ENCODE measurements around the gene TBC1D22B. TPM values are rescaled to one million over a fixed set of nuclear protein-coding genes. Genes with fewer than 3 reads are reported as not detected.

TBC1D22B gene
- total RNA-seq, 4 donors from 2014 or later, result 14.8 to 19.6 (median 17.6) TPM

- no peak for DNase-seq (ENCODE audit: low spot score in 2 of 2)
- intact Hi-C loops (cut with DNase I; ENCODE audit: low total_unique reads), result no loop called here
- 95 to 97% methylated on average over 2 of the region's 2 CpGs for WGBS, 2 donors
- no peak overlapping the region for H3K4me3 ChIP-seq (ENCODE audit: low read depth, poor library complexity, severe bottlenecking)
- TF ChIP-seq CTCF (IDR thresholded peaks at IDR 0.05) (no peak), POLR2A (IDR thresholded peaks at IDR 0.05) (no peak)
Measured at GRCh38 chr6:37311741-37312473, 54.3 kb downstream of the TBC1D22B start.

- no peak overlapping the region for H3K4me3 ChIP-seq (ENCODE audit: low read depth, poor library complexity, severe bottlenecking)
- WGBS, 2 donors, result 91 to 92% methylated on average over 13 of the region's 13 CpGs
- intact Hi-C loops (cut with DNase I; ENCODE audit: low total_unique reads), result no loop called here
- TF ChIP-seq CTCF (IDR thresholded peaks at IDR 0.05), result no peak
- TF ChIP-seq POLR2A (IDR thresholded peaks at IDR 0.05), result no peak
- no peak for DNase-seq (ENCODE audit: low spot score in 2 of 2)
Measured at GRCh38 chr6:37313723-37314486, 56.3 kb downstream of the TBC1D22B start.

GRCh38 chr6:37314487-37315156, 57.0 kb downstream of the TBC1D22B start:
- no peak for TF ChIP-seq POLR2A (IDR thresholded peaks at IDR 0.05)
- TF ChIP-seq CTCF (IDR thresholded peaks at IDR 0.05), result no peak
- 68 to 73% methylated on average over 6 of the region's 6 CpGs for WGBS, 2 donors
- no peak for DNase-seq (ENCODE audit: low spot score in 2 of 2)
- no peak overlapping the region for H3K4me3 ChIP-seq (ENCODE audit: low read depth, poor library complexity, severe bottlenecking)
- intact Hi-C loops (cut with DNase I; ENCODE audit: low total_unique reads), result no loop called here

DNA sequence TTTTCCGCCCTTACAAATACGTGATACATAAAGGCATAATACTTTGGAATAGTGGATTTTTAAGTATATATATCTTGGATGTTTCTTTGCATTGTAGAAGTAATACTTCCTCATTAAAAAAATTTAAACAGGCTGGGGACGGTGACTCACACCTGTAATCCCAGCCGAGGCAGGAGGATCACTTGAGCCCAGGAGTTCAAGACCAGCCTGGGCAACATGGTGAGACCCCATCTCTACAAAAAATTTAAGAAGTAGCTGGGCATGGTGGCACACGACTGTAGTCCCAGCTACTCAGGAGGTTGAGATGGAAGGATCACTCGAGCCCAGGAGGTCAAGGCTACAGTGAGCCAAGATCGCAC, 57.6 kb downstream of the TBC1D22B start:
- DNase-seq (ENCODE audit: low spot score in 2 of 2), result no peak
- WGBS, 2 donors, result 85 to 87% methylated on average over 7 of the region's 7 CpGs
- no peak for TF ChIP-seq CTCF (IDR thresholded peaks at IDR 0.05)
- TF ChIP-seq POLR2A (IDR thresholded peaks at IDR 0.05), result no peak
- intact Hi-C loops (cut with DNase I; ENCODE audit: low total_unique reads), result no loop called here
- H3K4me3 ChIP-seq (ENCODE audit: low read depth, poor library complexity, severe bottlenecking), result no peak overlapping the region

- DNase-seq (ENCODE audit: low spot score in 2 of 2), result no peak
- TF ChIP-seq POLR2A (IDR thresholded peaks at IDR 0.05) (no peak), CTCF (IDR thresholded peaks at IDR 0.05) (no peak)
- intact Hi-C loops (cut with DNase I; ENCODE audit: low total_unique reads), result no loop called here
- no peak overlapping the region for H3K4me3 ChIP-seq (ENCODE audit: low read depth, poor library complexity, severe bottlenecking)
- WGBS, 2 donors, result 93 to 95% methylated on average over 6 to 7 of the region's 7 CpGs
Measured at GRCh38 chr6:37316071-37316470, 58.5 kb downstream of the TBC1D22B start.

Measured in lower leg skin (tissue), 4 donors.